Effector memory CD8-positive, alpha-beta T cell (primary cell): ENCODE results near the gene EFTUD2.
A peak's percentile ranks its signal among the peaks of the same experiment; 100 is the strongest.
"Not testable (repeated sequence)": the region's sequence is repeated elsewhere in the genome, so short reads cannot be mapped to it uniquely, and the experiment has no call there.

Source experiments
- ATAC-seq: fragments of 150-1000 bp; cut with Tn5 transposase; replicated peaks from 2 replicates; pipeline ENCODE4 v1.10.0; 2021; ENCODE audit warnings: mild to moderate bottlenecking, moderate library complexity
- DNase-seq, 3 experiments: peaks; one replicate each; pipeline ENCODE4 v3.0.0; 2021
- H3K27ac Mint-ChIP-seq, 2 donors: one replicate each; pipeline ENCODE4 v1.8.0; 2022; ENCODE audit warnings: mild to moderate bottlenecking in 2 of 2, mixed read lengths in 2 of 2, moderate library complexity in 2 of 2
- H3K27me3 Mint-ChIP-seq, 2 donors: one replicate each; pipeline ENCODE4 v1.8.0; 2022; ENCODE audit warnings: mixed read lengths in 2 of 2
- H3K36me3 Mint-ChIP-seq: one replicate; pipeline ENCODE4 v1.8.0; 2022; ENCODE audit warnings: mild to moderate bottlenecking, moderate library complexity, mixed read lengths; ENCODE audit not compliant: insufficient read depth
- H3K4me1 Mint-ChIP-seq, 2 donors: one replicate each; pipeline ENCODE4 v1.8.0; 2022; ENCODE audit warnings: low read depth in 2 of 2, mixed read lengths in 2 of 2
- H3K4me3 Mint-ChIP-seq, 2 donors: one replicate each; pipeline ENCODE4 v1.8.0; 2022; ENCODE audit warnings: mild to moderate bottlenecking in 2 of 2, mixed read lengths in 2 of 2, moderate library complexity in 2 of 2
- H3K9me3 Mint-ChIP-seq, 2 donors: one replicate each; pipeline ENCODE4 v1.8.0; 2022; ENCODE audit warnings: mixed read lengths in 2 of 2
- total RNA-seq, 9 experiments: gene quantifications; one replicate each; lab custom pipeline; 2026; lab: John Stamatoyannopoulos, UW

The EFTUD2 gene
- 84.3 to 275 (median 133) reads per million in 9 experiments for total RNA-seq

DNA sequence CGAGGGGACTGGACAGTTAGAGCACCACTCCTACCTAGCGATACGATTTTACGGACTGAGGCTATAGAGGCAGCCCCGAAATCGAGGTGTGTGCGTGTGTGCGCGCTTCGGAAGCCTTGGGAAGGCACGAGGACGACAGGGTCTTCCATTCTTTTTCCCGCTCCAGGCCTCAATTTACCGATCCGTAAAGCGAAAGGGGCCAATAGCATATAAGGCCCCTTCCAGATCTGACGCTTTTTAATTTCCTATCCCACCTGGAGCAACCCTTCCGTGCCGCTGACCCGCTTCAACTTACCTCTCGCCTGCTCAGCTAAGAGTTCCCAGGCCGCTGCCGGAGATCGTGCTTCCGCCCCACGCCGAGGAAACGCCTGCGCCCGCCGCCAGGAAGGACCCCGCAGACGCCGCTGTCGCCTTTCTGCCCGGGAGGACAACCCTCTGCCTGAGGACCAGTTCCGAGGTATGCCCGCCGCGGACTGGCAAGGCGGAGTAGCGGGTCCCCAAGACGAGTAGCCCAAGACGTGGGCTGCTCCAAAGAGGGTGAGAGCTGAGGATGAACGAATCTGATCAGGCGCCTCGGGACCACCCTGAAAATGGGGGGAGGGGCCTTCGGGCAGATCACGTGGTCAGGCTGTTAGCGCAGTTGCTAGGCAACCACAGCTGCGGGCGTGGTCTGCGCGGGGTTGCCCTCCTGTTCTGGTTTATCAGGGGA is at the start of gene EFTUD2:
EFTUD2 (minus strand) TSS at position 372 of the 709 bp plus-strand sequence. CDS start 4,924 bp downstream, outside the sequence.
- H3K4me3 Mint-ChIP-seq: peak within 1 kb of the TSS; percentile 85 to 95
- peaks cover 17 to 24% of the 10 kb centered on the region in 2 donors for H3K4me1 Mint-ChIP-seq
- peak within 1 kb of the TSS; percentile 99 to 100 for H3K27ac Mint-ChIP-seq
- ATAC-seq: peak; percentile 91
- H3K36me3 Mint-ChIP-seq: peaks cover 33% of the 10 kb centered on the region
- no peaks in the 10 kb centered on the region for H3K27me3 Mint-ChIP-seq
- peak; percentile 94 to 98 (median 94) for DNase-seq
- H3K9me3 Mint-ChIP-seq: no peaks in the 10 kb centered on the region

DNA sequence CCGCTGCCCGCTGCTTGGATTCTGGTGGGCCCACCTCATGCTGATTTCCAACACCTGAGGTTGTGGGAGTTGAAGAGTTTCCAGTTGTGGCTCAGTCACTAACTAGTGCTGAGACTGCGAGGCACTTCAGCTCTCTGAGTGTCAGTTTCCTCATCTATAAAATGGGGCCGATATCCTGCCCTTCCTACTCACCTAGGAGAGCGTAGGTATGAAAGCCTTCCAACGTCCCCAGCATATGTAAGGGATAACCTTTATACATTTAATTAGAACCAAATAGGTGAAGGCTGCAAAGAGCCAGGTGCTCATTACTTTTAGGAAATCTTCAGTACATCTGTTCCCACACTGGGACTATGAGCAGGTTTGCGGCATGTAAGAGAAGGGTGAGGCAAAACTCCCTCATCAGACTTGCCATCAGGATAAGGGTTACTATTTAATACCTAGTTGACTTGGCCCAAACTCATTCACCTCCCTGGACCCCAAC is 49.1 kb upstream of the EFTUD2 start:
- Mint-ChIP-seq H3K27me3 (no peaks in the 10 kb centered on the region), H3K4me1 (peaks cover 6% of the 10 kb centered on the region in 2 donors), H3K36me3 (peaks cover 3% of the 10 kb centered on the region), H3K27ac (peak overlapping the region; percentile 83 to 92), H3K4me3 (peak overlapping the region; percentile 87 to 91), H3K9me3 (no peaks in the 10 kb centered on the region)
- ATAC-seq (no peak), DNase-seq (no peak)

DNA sequence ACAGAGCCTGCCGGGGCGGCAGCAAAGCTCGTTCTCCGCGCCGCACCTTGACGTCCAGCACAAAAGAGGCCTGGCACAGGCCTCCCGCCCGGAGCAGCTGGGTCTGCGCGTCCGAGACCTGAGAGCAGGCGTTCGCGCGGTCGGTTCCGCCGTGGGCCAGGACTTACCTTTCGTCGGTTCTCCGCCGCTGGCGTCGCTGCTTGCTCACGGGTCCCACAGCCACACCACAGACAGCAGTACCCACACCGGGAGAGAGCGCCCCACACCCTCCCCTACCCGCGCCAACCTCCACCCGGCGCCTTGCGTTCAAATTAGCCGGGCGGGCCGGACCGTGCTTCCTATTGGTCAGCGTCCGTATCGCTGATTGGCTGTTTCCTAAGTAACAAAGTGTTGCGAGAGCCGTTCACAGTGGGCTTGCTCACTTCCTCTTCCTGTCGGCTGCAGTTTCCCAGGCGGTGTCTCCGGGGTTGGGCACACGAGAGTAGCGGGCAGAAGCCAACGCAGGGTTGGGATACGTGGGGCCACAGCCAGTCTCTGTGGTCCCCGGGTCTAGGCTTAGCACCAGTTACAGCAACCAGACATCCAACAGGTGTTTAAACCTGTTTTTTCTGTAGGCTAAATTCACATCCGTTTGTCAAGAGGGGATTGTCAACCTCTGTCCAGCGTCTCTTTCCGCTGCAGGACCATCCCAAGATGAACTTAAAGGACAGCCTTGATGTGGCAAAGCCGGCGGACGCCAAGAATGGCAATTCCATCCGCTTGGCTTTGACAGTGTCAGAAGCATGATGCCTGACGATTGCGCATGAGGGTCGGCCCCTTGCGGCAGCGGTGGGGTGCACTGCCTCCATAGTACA is 48.4 kb upstream of the EFTUD2 start, which contains the start of gene KIF18B:
KIF18B (minus strand) TSS at position 313 of the 854 bp plus-strand sequence. CDS start 11,429 bp downstream, outside the sequence.
- Mint-ChIP-seq H3K4me1 (peaks cover 6% of the 10 kb centered on the region in 2 donors), H3K27ac (peak within 1 kb of the TSS; percentile 83 to 92), H3K36me3 (peaks cover 6% of the 10 kb centered on the region)

DNA sequence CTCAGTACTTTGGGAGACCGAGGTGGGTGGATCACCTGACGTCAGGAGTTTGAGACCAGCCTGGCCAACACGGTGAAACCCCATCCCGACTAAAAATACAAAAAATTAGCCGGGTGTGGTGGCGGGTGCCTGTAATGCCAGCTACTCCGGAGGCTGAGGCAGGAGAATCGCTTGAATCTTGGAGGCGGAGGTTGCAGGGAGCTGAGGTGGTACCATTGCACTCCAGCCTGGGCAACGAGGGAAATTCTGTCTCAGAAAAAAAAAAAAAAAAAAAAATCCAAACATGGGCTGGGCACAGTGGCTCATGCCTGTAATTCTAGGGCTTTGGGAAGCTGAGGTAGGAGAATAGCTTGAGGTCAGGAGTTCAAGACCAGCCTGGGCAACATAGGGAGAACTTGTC is 46.4 kb upstream of the EFTUD2 start:
- not testable (repeated sequence) for H3K9me3 Mint-ChIP-seq, DNase-seq, H3K27ac Mint-ChIP-seq, H3K4me1 Mint-ChIP-seq, H3K27me3 Mint-ChIP-seq, H3K36me3 Mint-ChIP-seq, H3K4me3 Mint-ChIP-seq, ATAC-seq

More for the DNA sequence above, 48.4 kb upstream of the EFTUD2 start, which contains the start of gene KIF18B:
- ATAC-seq (peak; percentile 99), DNase-seq (peak; percentile 87 to 88 (median 88))
- Mint-ChIP-seq H3K27me3 (no peaks in the 10 kb centered on the region), H3K4me3 (peak within 1 kb of the TSS; percentile 87 to 91), H3K9me3 (no peaks in the 10 kb centered on the region)

DNA sequence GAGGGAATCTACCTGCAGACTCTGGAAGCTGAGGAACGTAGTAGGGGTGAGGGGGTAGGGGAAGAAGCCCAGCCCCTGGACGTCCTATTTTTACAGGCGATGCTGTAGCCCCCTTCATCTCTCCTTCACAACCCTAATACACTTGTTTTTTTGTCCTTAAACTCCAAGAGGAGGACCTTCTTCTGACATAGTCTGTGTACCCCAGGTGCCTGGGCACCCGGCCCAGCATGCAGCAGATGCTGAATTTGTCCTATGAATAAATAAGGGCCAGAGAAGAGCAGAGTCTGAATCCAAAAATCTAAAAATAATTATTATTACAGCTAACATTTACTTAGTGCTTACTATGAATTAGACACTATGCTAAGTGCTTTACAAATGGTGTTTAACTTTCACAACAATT is 43.2 kb upstream of the EFTUD2 start:
- Mint-ChIP-seq H3K36me3 (peaks cover 3% of the 10 kb centered on the region), H3K4me1 (peaks cover 3 to 6% of the 10 kb centered on the region in 2 donors), H3K27ac (peak overlapping the region; percentile 9 to 28), H3K27me3 (no peaks in the 10 kb centered on the region), H3K9me3 (no peaks in the 10 kb centered on the region), H3K4me3 (no peak overlapping the region)
- no peak for DNase-seq
- no peak for ATAC-seq

DNA sequence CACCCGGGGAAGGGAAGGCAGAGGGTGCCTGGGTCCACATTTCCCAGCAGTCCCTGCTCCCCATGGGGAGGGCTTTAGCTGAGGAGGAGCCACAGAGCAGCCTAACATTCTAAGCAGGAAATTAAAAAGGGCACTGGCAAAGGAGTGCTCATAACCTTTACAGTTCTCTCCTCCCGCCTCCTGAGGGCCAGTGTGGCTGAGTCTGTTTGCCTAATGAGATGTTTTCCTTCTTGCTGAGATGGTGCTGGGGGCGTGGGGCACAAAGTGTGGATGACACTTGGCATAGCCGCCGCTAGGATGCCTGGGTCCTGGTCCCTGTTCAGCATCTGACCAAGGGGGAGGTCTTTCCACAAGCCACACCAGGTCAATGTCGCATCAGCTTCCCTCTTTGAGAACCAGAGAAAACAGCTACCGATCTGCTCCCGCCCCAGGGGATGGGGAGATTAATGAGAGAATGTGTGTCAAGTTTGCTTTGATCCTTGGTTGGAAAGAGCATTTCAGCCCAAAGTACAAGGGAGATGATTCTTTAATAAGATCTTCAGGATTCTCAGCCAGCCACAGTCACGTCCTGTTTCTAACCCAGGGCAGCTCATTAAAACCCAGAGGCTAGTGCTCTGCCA is 42.6 kb upstream of the EFTUD2 start:
- Mint-ChIP-seq H3K36me3 (peaks cover 3% of the 10 kb centered on the region), H3K27me3 (no peaks in the 10 kb centered on the region), H3K4me1 (peaks cover 3 to 6% of the 10 kb centered on the region in 2 donors), H3K27ac (peak overlapping the region in 1 of 2 donors; percentile 9), H3K4me3 (no peak overlapping the region), H3K9me3 (no peaks in the 10 kb centered on the region)
- peak; percentile 33 for ATAC-seq
- DNase-seq: no peak

DNA sequence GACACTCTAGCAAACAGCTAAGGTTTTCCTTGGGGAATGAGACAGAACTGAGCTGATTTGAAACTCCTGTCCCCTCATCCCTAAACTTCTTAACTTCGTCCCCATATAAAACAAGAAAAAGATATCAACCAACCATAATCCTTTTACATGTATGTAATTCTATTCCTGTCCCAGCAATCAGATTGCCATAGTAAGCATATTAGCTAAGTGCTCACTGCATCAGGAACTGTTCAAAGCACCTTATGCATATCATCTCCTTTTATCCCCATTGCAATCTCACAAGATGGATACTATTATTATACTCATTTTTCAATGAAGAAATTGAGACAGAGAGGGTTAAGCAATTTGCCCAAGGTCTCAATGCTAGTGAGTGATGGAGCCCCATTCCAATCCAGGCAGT is 41.5 kb upstream of the EFTUD2 start:
- DNase-seq (no peak), ATAC-seq (no peak)
- no peaks in the 10 kb centered on the region for H3K9me3 Mint-ChIP-seq
- no peaks in the 10 kb centered on the region for H3K27me3 Mint-ChIP-seq
- H3K27ac Mint-ChIP-seq: no peak overlapping the region
- no peak overlapping the region for H3K4me3 Mint-ChIP-seq
- H3K4me1 Mint-ChIP-seq: peaks cover 0 to 3% of the 10 kb centered on the region in 2 donors
- peaks cover 3% of the 10 kb centered on the region for H3K36me3 Mint-ChIP-seq

DNA sequence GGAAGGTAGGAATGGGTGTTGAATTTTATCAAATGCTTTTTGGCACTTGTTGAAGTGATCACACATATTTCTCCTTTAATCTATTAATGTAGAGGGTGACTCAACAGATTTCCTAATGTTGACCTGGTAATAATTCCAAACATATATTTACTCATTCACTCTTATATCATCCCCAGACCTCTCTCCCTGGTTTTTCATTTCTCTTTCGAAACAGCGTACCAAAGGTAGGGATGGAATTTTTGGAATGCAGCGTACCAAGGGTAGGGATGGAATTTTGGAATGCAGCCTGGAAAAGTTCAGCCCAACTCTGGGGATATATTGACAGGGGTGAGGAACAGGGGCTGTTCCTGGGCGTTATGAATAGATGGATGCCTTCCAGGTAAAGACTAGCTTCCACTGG is 41.1 kb upstream of the EFTUD2 start:
- ATAC-seq (no peak), DNase-seq (no peak)
- Mint-ChIP-seq H3K36me3 (peaks cover 3% of the 10 kb centered on the region), H3K4me1 (peaks cover 3 to 4% of the 10 kb centered on the region in 2 donors), H3K27ac (no peak overlapping the region), H3K4me3 (no peak overlapping the region), H3K27me3 (no peaks in the 10 kb centered on the region), H3K9me3 (no peaks in the 10 kb centered on the region)

DNA sequence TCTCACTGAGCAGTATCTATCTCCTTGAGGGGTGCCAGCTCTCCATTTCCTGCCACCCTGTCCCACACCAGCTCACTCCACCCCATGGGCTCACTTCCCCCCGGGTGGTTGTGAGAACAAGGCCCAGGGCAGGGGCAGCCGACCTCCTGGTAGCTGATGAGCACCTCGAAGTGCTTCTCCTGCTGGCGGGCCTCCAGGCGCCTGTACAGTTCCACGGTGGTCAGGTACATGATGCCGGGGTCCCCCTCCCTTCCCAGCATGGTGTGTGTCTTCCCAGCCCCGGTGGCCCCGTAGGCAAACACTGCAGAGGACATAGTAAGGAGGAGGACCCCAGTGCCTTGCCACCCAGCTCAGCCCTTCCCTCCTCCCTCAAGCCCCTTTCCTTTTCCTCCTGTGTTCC is 35.9 kb upstream of the EFTUD2 start:
- no peaks in the 10 kb centered on the region for H3K27me3 Mint-ChIP-seq
- H3K9me3 Mint-ChIP-seq: no peaks in the 10 kb centered on the region
- ATAC-seq: no peak
- H3K4me1 Mint-ChIP-seq: peaks cover 0 to 5% of the 10 kb centered on the region in 2 donors
- no peak overlapping the region for H3K27ac Mint-ChIP-seq
- H3K36me3 Mint-ChIP-seq: peaks cover 4% of the 10 kb centered on the region
- H3K4me3 Mint-ChIP-seq: no peak overlapping the region
- no peak for DNase-seq

DNA sequence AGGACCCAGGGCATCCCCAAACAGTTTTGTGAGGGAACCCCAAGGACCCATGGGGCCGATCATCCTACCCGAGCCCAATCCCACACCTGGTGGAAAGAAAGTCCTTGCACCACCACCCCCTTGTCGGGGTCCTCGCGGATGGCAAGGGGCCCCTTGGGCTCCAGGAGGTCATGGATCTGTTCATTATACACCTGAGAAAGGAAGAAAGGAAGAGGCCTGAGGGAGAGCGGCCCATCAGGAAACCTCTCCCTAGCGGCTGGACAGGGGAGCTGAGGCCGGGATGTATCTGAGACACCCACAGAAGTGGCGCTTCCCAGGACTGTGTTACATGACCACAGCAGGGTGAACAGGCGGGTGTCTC is 35.5 kb upstream of the EFTUD2 start:
- ATAC-seq (no peak), DNase-seq (no peak)
- Mint-ChIP-seq H3K27ac (no peak overlapping the region), H3K9me3 (no peaks in the 10 kb centered on the region), H3K27me3 (no peaks in the 10 kb centered on the region), H3K36me3 (peaks cover 4% of the 10 kb centered on the region), H3K4me3 (no peak overlapping the region), H3K4me1 (peaks cover 0 to 5% of the 10 kb centered on the region in 2 donors)

DNA sequence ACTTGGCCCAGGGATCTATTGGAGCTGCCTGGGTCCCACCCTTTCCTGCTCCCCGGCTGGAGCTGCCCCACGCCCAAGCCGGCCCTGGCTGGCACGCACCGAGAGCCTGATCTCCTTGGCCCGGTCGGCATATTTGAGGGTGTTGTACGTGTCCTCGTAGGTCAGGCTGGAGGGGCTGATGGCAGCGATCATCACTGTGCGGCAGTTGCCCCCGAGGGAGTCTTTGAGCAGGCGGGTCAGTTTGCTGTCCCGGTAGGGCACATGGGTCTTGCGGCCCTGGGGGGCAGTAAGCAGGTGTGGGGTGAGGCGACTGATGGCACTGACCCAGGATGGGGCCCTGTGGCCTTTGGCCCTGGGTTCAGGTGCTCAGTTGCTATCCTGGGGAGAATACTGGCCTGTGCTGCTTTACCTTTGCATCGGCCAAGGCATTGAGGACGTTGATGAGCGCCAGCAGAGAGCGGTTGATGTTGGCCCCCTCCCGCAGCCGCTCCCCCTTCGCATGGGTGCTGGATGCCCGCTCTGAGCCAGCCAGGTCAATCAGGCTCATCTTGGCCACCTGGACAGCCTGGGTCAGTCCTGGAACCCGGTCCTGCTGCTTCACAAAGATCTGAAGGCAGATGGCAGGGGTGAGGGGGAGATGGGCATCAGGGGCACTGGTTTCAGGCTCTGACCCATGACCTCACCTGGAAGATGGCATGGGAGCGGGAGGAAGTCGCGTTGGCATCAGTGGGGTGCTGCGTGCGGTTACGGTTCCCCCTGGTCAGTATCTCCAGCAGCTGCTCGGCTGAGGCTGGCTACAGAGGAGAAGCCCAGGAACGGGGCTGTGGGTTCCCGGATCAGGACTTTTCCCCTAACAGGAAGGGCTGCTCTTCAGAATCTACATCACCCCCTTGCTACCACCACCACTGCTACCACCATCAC is 34.8 kb upstream of the EFTUD2 start:
- Mint-ChIP-seq H3K36me3 (peaks cover 4% of the 10 kb centered on the region), H3K27me3 (no peaks in the 10 kb centered on the region), H3K4me3 (no peak overlapping the region), H3K27ac (no peak overlapping the region), H3K9me3 (no peaks in the 10 kb centered on the region), H3K4me1 (peaks cover 0 to 5% of the 10 kb centered on the region in 2 donors)
- DNase-seq: no peak
- ATAC-seq: no peak

DNA sequence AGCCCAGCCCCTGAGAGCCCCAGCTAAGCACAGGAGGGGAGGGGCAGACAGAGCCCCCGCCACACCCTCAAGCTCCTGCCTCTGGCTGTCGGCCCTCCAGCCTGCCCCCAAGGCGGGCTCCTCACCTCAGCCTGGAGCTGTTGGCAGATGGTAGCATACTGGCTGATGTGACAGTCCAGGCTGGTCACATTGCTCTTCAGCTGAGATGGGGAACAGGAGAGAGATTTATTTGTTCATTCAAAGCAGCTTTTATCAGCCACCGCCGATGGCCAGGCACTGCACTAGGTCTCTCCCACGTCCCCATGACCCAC is 33.5 kb upstream of the EFTUD2 start:
- DNase-seq (no peak), ATAC-seq (no peak)
- peaks cover 0 to 5% of the 10 kb centered on the region in 2 donors for H3K4me1 Mint-ChIP-seq
- H3K27me3 Mint-ChIP-seq: no peaks in the 10 kb centered on the region
- H3K36me3 Mint-ChIP-seq: peaks cover 6% of the 10 kb centered on the region
- H3K4me3 Mint-ChIP-seq: no peak overlapping the region
- no peaks in the 10 kb centered on the region for H3K9me3 Mint-ChIP-seq
- H3K27ac Mint-ChIP-seq: no peak overlapping the region
